HG02852 (cell line): ENCODE measurements around the gene SCG3.

ENCODE experiments used
- ATAC-seq: cut with Tn5 transposase; IDR thresholded peaks from one replicate; pipeline ENCODE4 v1.9.1; 2021; ENCODE audit warnings: mild to moderate bottlenecking, moderate library complexity; ENCODE audit not compliant: unreplicated experiment

SCG3 gene

DNA sequence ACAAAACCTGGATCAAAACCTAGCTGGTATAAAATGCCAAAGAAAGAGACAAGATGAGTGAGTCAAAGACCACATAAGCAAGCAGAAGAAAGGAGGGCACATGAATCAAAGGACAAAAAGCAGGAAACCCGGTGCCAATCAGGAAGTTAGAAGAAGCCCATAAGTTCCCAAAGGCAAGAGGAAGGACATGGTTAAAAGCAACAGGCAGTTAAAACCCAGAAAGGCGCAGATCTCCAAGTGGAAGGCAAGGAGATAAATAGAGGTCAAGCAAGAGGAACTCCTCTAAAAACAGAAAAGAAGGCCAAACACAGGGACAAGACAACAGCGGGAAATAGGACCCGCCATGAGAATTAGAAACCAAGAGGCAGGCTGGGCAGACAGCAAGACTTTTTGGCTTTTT, 74.5 kb downstream of the SCG3 start:
- no peak for ATAC-seq

GRCh38 chr15:51756482-51756881, 75.2 kb downstream of the SCG3 start:
- no peak for ATAC-seq

DNA sequence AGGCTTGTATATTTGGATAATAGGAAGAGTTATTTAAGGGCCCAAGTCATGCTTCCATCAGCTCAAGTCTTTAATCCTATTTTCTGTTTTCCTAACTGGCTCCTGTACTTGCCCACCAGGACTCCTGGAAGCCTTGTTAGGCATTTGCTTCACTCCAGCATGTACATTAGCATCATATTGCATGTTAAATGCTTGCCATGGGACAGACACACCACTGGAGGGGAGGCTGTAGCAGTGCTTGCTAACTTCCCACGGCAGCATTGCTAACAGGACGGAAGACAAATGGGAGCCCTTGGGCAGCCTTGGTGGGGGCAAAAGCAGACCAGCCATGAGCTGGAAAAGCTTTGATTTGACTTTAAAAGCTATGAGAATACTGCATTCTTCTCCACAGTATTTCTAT, 76.1 kb downstream of the SCG3 start:
- ATAC-seq, result no peak

- ATAC-seq, result no peak
These were observed 77.3 kb downstream of the SCG3 start for GRCh38 chr15:51758645-51759044.

DNA sequence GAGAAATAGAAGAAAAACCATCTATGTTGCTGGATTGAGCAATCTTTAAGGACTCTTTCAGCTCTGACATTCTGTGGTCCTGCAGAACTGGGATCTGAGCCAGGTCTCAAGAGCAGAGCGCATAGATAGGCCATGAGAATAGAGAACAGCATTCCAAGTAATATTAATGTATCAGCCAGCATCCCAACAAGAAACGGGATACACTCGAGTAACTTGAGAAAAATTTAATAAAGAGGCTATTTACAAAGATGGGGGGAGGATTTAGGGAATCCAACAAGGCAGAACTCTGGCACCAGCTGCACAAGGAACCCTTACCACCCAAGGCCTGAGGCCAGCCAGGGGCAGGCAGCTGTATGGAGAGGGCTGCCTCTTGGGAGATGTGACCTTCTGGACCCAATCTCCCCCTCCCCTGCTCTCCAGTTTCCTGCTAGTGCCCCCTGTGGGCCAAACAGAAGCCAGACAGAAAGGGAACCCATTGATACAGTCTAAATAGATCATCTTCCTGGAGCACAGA, 78.3 kb downstream of the SCG3 start:
- ATAC-seq, result no peak

DNA sequence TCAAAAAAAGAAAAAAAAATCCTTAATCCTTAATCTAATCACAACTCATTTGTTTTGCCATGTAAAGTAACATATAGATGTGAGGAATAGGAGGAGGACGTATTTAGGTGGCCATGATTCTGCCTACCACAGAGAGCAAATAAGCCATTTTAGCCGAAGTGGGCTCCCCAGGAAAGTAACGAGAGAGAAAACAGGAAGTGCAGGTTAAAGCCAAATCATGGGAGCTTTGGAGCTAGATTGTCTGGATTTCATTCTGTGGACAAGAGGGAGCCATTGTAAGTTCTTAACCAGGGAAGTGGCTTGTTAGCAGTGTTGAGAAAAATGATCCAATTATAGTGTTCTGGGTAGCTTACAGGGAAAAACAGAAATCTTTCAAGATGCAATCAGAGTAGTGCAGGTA, 79.5 kb downstream of the SCG3 start:
- no peak for ATAC-seq

- ATAC-seq, result no peak
These were observed 84.4 kb downstream of the SCG3 start for GRCh38 chr15:51765751-51766150.

GRCh38 chr15:51766341-51766740, 85.0 kb downstream of the SCG3 start:
- no peak for ATAC-seq

DNA sequence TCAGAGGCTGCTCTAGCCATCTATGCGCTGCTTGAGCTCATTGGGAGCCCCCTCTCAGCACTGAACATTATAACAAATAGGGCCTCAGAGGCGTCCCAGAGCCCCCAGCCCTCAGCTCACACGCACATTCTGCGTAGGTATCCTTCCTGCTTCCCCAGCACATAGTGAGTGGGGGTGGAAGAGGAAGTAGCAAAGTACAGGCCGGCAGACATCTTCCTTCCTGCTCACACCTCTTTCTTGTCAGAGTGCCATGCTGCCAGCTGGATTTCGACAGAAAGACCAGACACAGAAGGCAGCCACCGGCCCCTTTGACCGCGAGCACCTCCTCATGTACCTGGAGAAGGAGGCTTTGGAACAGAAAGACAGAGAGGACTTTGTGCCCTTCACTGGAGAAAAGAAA, 86.7 kb downstream of the SCG3 start:
- ATAC-seq, result no peak
